CD1c-positive myeloid dendritic cell (primary cell): ENCODE measurements around the gene MGST2.

Experiments
- DNase-seq: peaks from one replicate; pipeline ENCODE4 v3.0.0-alpha.2; 2016; ENCODE audit errors: extremely low spot score

MGST2 gene

GRCh38 chr4:139643042-139643895 is 22.4 kb upstream of the MGST2 start:
- no peak for DNase-seq

GRCh38 chr4:139645458-139645857 is 20.2 kb upstream of the MGST2 start:
- DNase-seq: no peak

DNA sequence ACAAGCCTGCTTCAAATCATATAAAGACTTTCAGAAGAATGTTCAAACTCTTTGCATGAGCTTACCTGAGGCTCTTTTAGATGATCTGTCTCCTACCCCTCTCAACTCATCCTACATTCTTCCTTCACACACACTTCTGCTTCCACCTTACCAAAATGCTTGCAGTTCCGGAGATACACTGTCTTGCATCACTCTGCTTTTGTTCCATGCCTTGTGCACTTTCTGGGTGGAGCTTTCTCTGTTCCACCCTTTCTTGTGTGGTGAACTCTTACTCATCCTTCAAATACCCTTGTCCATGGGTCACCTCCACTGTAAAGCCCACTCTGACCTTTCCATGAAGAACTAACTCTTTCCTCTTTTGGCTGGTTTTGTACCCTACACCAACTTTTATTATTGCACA is 18.4 kb upstream of the MGST2 start:
- DNase-seq: no peak

DNA sequence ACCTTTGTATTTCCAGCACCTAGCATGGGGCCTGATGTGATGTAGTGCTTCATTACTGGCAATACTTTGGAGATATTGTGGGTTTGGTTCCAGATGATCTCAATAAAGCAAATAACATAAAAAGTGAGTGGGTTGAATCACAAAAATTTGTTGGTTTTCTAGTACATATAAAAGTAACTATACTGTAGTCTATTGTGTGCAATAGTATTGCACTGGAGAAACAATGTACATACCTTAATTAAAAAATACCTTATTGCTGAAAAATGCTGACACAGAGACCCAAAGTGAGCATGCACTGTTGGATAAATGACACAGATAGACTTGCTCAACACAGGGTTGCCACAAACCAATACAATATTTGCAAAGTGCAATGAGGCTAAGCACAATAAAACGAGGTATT is 17.7 kb upstream of the MGST2 start:
- DNase-seq: no peak

GRCh38 chr4:139651282-139652194 is 14.1 kb upstream of the MGST2 start:
- peak; percentile 77 for DNase-seq

DNA sequence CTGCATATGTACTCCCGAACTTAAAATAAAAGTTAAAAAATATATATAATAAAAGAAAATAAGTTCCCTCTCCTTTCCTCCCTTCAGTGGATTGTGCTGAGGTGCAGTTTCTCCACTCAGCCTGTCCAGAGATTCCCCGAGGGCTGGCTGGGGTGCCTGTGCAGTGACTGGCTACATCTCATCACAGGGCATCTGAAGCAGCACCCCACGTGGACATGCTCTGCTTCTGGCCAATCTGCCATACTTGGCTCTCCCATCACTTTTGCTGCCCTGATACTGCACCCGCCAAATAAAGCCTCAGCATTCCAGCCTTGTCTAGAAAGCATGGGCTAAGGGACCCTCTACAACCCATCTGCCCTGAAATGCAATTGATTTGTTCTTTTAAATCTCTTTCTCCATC is 11.1 kb upstream of the MGST2 start:
- no peak for DNase-seq

- no peak for DNase-seq
Observed at GRCh38 chr4:139655116-139655515, 10.5 kb upstream of the MGST2 start.

DNA sequence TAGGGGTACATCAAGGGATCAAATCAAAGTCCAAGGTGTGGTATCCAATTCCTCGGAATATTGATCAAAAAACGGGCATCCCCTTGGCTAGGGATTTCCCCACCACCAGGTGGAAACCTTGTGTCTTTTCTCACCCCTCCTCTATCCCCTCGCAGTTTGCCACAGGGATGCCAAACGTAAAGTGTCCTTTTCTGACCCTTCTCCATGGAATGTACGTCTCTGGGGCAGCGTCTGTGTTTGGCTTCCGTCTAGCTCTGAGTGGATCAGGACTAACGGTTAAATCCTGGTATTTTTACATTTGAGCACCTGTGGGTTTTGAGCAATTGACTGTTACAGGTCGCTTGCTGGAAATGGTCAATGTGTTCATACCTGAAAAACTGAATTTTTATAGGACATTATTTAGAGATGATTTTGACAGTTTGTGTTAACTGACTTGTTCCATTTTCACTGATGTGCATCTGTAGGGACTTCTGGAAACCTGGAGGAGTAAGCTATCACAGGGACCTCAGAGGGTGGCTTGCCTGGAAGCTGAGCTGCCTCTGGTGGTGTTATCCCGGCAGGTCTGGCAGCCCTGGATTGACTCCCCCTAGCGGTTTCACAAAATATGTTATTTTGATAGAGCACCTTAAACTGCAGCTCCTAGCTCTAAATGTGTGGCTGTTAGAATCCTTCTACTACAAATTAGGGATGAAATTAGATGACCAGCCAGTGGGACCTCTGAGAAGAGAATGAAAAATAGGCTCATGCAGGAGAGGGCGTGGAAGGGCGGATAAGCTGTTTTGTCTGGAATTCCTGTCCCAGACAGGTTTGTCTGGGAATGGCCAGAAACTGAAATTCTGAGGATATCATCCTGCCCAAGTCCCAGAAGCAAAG is 8.8 kb upstream of the MGST2 start:
- DNase-seq: peak; percentile 71

DNA sequence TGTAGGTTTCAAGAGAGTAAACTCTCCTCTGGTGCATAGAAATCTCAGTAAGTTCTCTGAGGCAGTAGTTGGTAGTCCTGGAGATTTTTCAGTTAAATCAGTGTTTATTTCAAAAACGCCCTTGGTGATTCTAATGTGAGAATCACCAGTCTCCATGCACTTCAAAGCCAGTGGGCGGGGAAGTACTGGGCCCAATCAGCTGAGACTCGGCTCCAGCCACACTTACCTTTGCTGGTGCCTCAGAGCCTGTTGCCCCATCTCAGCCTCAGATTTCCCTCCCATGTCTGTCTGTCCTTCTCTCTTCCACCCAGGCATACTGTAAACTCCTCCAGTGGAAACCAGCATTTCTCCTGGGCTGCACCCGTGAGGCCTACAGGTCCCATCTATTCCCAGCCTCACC is 7.4 kb upstream of the MGST2 start:
- DNase-seq: no peak

GRCh38 chr4:139658586-139659382 is 6.8 kb upstream of the MGST2 start:
- DNase-seq: no peak

DNA sequence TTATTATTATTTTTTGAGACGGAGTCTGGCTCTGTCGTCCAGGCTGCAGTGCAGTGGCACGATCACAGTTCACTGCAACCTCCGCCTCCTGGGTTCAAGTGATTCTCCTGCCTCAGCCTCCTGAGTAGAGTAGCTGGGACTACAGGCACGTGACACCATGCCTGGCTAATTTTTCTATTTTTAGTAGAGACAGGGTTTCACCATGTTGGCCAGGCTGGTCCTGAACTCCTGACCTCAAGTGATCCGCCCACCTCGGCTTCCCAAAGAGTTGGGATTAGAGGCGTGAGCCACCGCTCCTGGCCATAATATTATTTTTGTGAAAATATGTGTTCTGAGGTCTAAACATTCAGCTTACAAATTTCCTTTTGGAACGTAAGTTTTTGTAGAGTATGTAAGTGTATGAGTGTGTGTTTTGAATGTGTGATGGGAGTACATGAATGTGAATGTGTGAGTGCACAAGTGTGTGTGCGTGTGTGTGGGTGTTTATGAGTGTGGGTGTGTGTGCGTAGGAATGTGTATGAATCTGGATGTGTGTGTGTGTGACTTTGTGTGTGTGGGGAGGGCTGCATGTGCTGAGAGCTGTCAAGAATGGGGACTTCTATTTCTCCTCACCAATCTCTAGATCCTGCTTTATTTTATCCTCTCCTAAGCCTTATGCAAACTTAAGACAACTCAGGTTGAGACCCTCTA is 5.7 kb upstream of the MGST2 start:
- no peak for DNase-seq

DNA sequence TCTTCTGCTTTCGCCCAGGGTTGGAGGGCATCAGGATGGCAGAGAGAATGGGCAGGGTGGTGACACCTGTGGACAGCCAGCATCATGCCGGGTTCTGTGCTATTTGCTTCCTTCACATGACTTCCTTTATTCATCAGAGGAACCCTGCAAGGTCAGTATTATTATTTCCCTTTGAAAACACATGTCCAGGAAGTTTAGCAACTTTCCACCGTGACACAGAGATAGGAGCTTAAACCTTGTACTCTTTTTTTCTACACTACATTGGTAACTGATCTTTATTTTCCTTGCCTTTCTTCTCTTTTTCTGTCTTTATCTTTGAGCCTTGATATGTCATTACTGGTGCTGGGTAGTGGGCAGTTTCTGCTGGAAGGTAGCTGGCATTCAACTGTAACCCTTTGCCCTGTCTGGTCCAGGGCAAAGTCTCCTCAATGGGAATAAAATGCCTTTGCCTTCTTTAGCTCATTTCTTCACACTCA is 5.0 kb upstream of the MGST2 start:
- peak; percentile 33 for DNase-seq

GRCh38 chr4:139663561-139664138 is 2.0 kb upstream of the MGST2 start:
- no peak for DNase-seq

- no peak for DNase-seq
Observed at GRCh38 chr4:139664442-139664841, 1.2 kb upstream of the MGST2 start.

- DNase-seq: no peak
Observed at GRCh38 chr4:139665079-139665689, 435 bp upstream of the MGST2 start.

- DNase-seq: peak; percentile 59
Observed at GRCh38 chr4:139666735-139667281, 1.2 kb downstream of the MGST2 start.

GRCh38 chr4:139668036-139668435 is 2.4 kb downstream of the MGST2 start:
- DNase-seq: no peak

DNA sequence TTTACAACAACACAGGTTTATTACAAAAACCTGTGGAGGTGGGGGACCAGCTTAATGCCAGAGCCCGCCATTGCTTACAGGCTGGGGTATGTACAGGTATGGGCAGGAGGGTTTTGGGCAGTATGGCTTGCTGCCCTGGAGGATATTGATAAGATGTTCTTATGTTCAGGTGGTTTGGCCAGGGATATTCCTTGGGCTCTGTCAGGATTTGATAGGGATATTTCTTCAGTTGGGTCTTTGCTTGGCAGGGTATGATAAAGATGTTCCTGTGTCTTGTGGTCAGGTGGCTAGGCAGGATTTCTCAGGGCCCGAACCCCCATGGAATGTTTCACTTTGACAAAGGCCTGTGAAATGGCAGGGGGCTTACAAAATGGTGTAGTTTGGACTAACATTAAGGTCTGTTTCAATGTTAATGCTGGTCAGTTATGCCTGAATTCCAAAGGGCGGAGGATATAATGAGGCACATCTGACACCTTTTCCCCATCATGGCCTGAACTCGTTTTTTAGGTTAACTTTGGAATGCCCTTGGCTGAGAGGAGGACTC is 3.1 kb downstream of the MGST2 start:
- DNase-seq: no peak

DNA sequence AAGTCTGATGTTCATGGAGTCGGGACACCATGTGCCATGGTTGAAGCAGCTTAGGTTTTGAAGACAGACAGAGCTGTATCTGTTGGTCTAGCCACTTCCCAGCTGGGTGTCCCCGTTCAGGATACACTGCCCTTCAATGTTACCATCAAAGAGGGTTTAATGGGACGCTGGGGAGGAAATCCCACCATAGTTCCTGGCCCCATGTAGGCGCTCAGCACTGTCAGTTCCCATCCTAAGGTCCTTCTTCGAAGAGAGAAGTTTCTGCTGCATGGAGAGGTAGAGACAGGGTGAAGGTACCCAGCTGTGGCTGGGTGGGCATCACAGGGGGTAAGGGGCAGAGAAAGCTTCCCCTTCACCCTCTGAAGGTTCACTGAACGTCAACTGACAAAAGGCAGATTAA is 3.7 kb downstream of the MGST2 start:
- DNase-seq: no peak
